H9 (cell line): ENCODE data around the gene COMT. TPM values are rescaled to one million over a fixed set of nuclear protein-coding genes. Genes with fewer than 3 reads are reported as not detected.

ENCODE experiments used
- DNase-seq: peaks from one replicate; pipeline ENCODE4 v3.0.0-alpha.2; 2017
- H2AFZ ChIP-seq: one replicate; pipeline ENCODE4 v1.6.1; 2013; ENCODE audit warnings: mild to moderate bottlenecking, low read length, control low read depth, moderate library complexity
- H2AK5ac ChIP-seq: 2 replicates; pipeline ENCODE4 v1.6.1; 2013; ENCODE audit warnings: low read length, control low read depth, mixed read lengths; ENCODE audit not compliant: insufficient read length
- H2BK120ac ChIP-seq: one replicate; pipeline ENCODE4 v1.6.1; 2013; ENCODE audit warnings: low read depth, mild to moderate bottlenecking, low read length, control low read depth, inconsistent platforms; ENCODE audit not compliant: poor library complexity, severe bottlenecking
- H2BK12ac ChIP-seq: 2 replicates; pipeline ENCODE4 v1.6.1; 2013; ENCODE audit warnings: low read length, control low read depth, mixed read lengths, low read depth; ENCODE audit not compliant: insufficient read length
- H2BK15ac ChIP-seq: 2 replicates; pipeline ENCODE4 v1.6.1; 2013; ENCODE audit warnings: low read depth, low read length, control low read depth
- H2BK20ac ChIP-seq: one replicate; pipeline ENCODE4 v1.6.1; 2013; ENCODE audit warnings: low read depth, mild to moderate bottlenecking, low read length, control low read depth, inconsistent platforms; ENCODE audit not compliant: poor library complexity, severe bottlenecking
- H2BK5ac ChIP-seq: 2 replicates; pipeline ENCODE4 v1.6.1; 2013; ENCODE audit warnings: low read length, control low read depth, mixed read lengths; ENCODE audit not compliant: insufficient read length
- H3K14ac ChIP-seq: 2 replicates; pipeline ENCODE4 v1.6.1; 2013; ENCODE audit warnings: low read length, control low read depth; ENCODE audit not compliant: insufficient read depth
- H3K18ac ChIP-seq: 2 replicates; pipeline ENCODE4 v1.6.1; 2013; ENCODE audit warnings: low read depth, mild to moderate bottlenecking, mixed read lengths, low read length, control low read depth; ENCODE audit not compliant: insufficient read length
- H3K23ac ChIP-seq: 2 replicates; pipeline ENCODE4 v1.6.1; 2013; ENCODE audit warnings: low read length, control low read depth, mixed read lengths, low read depth; ENCODE audit not compliant: insufficient read length
- H3K23me2 ChIP-seq: 2 replicates; pipeline ENCODE4 v1.6.1; 2013; ENCODE audit warnings: low read depth, mild to moderate bottlenecking, mixed read lengths, low read length, control low read depth; ENCODE audit not compliant: insufficient read length, poor library complexity, severe bottlenecking
- H3K27ac ChIP-seq: 2 replicates; pipeline ENCODE4 v1.5.1; 2013; ENCODE audit warnings: low read length, control low read depth, mixed read lengths, low read depth; ENCODE audit not compliant: insufficient read length
- H3K27me3 ChIP-seq: 2 replicates; pipeline ENCODE4 v1.6.1; 2013; ENCODE audit warnings: low read length, control low read depth, inconsistent platforms; ENCODE audit not compliant: insufficient read depth
- H3K4ac ChIP-seq: 2 replicates; pipeline ENCODE4 v1.6.1; 2013; ENCODE audit warnings: low read depth, mild to moderate bottlenecking, control low read depth, inconsistent platforms, low read length, moderate library complexity
- H3K4me1 ChIP-seq: 2 replicates; pipeline ENCODE4 v1.6.1; 2013; ENCODE audit warnings: low read length, control low read depth, inconsistent platforms; ENCODE audit not compliant: insufficient read depth
- H3K4me2 ChIP-seq: 2 replicates; pipeline ENCODE4 v1.6.1; 2013; ENCODE audit warnings: low read length, control low read depth, mixed read lengths; ENCODE audit not compliant: insufficient read length, insufficient read depth
- H3K56ac ChIP-seq: 2 replicates; pipeline ENCODE4 v1.6.1; 2013; ENCODE audit warnings: low read depth, mild to moderate bottlenecking, mixed read lengths, low read length, control low read depth; ENCODE audit not compliant: insufficient read length
- H3K79me1 ChIP-seq: 2 replicates; pipeline ENCODE4 v1.6.1; 2013; ENCODE audit warnings: low read depth, mild to moderate bottlenecking, moderate library complexity, low read length, control low read depth, inconsistent platforms; ENCODE audit not compliant: insufficient read depth, poor library complexity, severe bottlenecking
- H3K79me2 ChIP-seq: 2 replicates; pipeline ENCODE4 v1.6.1; 2013; ENCODE audit warnings: low read length, control low read depth, inconsistent platforms; ENCODE audit not compliant: insufficient read depth
- H3K9ac ChIP-seq: 2 replicates; pipeline ENCODE4 v1.6.1; 2013; ENCODE audit warnings: low read length, control low read depth, mixed read lengths; ENCODE audit not compliant: insufficient read length; ENCODE audit errors: extremely low read depth
- H3K9me3 ChIP-seq: one replicate; pipeline ENCODE4 v1.6.1; 2013; ENCODE audit warnings: low read depth, low read length, inconsistent platforms; ENCODE audit not compliant: control insufficient read depth
- H3T11ph ChIP-seq: one replicate; pipeline ENCODE4 v1.6.1; 2013; ENCODE audit warnings: mild to moderate bottlenecking, low read length, control low read depth, inconsistent platforms
- H4K20me1 ChIP-seq: one replicate; pipeline ENCODE4 v1.6.1; 2013; ENCODE audit not compliant: control insufficient read depth, insufficient read length, insufficient read depth
- H4K5ac ChIP-seq: 2 replicates; pipeline ENCODE4 v1.6.1; 2013; ENCODE audit warnings: low read depth, mild to moderate bottlenecking, mixed read lengths, low read length, control low read depth; ENCODE audit not compliant: insufficient read length
- H4K8ac ChIP-seq: replicated peaks from 2 replicates; pipeline ENCODE4 v1.6.1; 2013; ENCODE audit warnings: low read length, control low read depth, mixed read lengths, low read depth; ENCODE audit not compliant: insufficient read length
- H4K91ac ChIP-seq: 2 replicates; pipeline ENCODE4 v1.6.1; 2013; ENCODE audit warnings: low read depth, mild to moderate bottlenecking, moderate library complexity, mixed read lengths, low read length, control low read depth; ENCODE audit not compliant: insufficient read length
- H3K27ac Mint-ChIP-seq, 3 experiments: 2 replicates in 2 of 3; 3 replicates in 1 of 3; pipeline ENCODE4 v1.8.0; 2020 to 2021; ENCODE audit warnings: mixed read lengths in 3 of 3, mild to moderate bottlenecking in 1 of 3, moderate library complexity in 1 of 3
- H3K27me3 Mint-ChIP-seq: 2 replicates; pipeline ENCODE4 v1.8.0; 2021; ENCODE audit warnings: low read depth, mild to moderate bottlenecking, moderate library complexity, mixed read lengths
- H3K36me3 Mint-ChIP-seq, 3 experiments: 2 replicates in 2 of 3; 3 replicates in 1 of 3; pipeline ENCODE4 v1.8.0; 2020 to 2021; ENCODE audit warnings: low read depth in 3 of 3, mixed read lengths in 3 of 3; ENCODE audit not compliant: insufficient read depth in 1 of 3
- H3K4me1 Mint-ChIP-seq, 2 experiments: 2 replicates each; pipeline ENCODE4 v1.8.0; 2020; ENCODE audit warnings: mixed read lengths in 2 of 2
- H3K4me3 Mint-ChIP-seq, 2 experiments: 2 replicates in 1 of 2; 3 replicates in 1 of 2; pipeline ENCODE4 v1.8.0; 2020 to 2021; ENCODE audit warnings: mild to moderate bottlenecking in 2 of 2, mixed read lengths in 2 of 2, moderate library complexity in 1 of 2
- H3K9me3 Mint-ChIP-seq, 2 experiments: 2 replicates in 1 of 2; 3 replicates in 1 of 2; pipeline ENCODE4 v1.8.0; 2020; ENCODE audit warnings: mild to moderate bottlenecking in 2 of 2, mixed read lengths in 2 of 2, moderate library complexity in 1 of 2
- WGBS: extraction: QIAGEN DNeasy Blood & Tissue Kit; methylation state at CpG from one replicate; pipeline ENCODE4 v1.1.7; 2013; ENCODE audit warnings: missing lambda C conversion rate, low lambda C conversion rate, mixed read lengths; ENCODE audit not compliant: insufficient read length; ENCODE audit errors: extremely low coverage; 5-methylcytosine and 5-hydroxymethylcytosine counted together
- total RNA-seq: library from RNA; stranded (reverse); gene quantifications from 2 replicates; pipeline ENCODE4 v1.2.1, GENCODE V29; 2021
- TF ChIP-seq, protein P1 (sequence below): fragments of 200-600 bp; sonication (generic); conservative IDR thresholded peaks from 3 replicates; pipeline ENCODE4 v1.8.0; 2021; ENCODE audit warnings: antibody characterized with exemption, mild to moderate bottlenecking

Gene COMT
- total RNA-seq, 1 experiment from 2014 or later: 42.2 TPM

DNA sequence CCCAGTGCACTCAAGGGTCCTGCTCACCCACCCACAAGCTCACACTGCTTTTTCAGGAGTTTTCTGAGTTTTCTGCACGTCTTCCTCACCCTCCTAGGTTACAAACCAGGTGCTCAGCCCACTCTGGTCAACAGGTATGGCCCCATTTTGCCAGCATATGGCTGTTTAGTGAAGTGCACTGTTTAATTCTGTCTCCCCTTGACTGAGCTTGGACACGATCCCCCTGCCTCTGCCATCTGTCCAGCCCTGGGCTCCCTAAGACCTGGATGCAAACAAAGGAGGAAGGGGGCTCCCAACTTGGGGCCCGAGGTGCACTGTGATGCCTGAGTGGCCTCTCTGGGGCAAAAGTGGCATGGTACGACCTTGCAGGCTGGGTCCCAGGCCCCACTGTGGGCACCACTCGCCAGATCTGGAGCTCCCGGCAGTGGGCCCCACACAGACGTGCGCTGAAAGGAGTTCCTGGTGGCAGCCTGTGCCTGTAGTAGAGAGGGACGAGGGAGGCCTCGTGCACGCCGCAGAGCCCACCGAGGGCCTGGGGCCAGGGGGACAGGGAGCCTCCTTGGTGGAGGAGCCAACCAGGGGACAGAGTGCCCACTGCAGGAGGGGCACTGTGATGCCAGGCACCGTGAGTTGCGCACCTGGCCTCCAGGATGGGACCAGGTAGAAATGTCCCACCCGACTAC, 37.3 kb upstream of the COMT start:
- no peaks in the 10 kb centered on the region for H3K27me3 ChIP-seq
- no peaks in the 10 kb centered on the region; a peak in 1 of 5 replicates for H3K9me3 Mint-ChIP-seq
- no peak overlapping the region for H3K4ac ChIP-seq
- no peaks in the 10 kb centered on the region; the same call in 1 of the 2 replicates for H3K4me1 ChIP-seq
- no peak overlapping the region for H2BK15ac ChIP-seq
- peaks cover 10 to 18% of the 10 kb centered on the region in 2 experiments for H3K4me1 Mint-ChIP-seq
- no peak overlapping the region for H2BK5ac ChIP-seq
- H4K91ac ChIP-seq: no peak overlapping the region
- peak overlapping the region in 1 of 3 experiments; percentile 73; a peak in 1 of 7 replicates for H3K27ac Mint-ChIP-seq
- no peak overlapping the region; the same call in 1 of the 2 replicates for H3K14ac ChIP-seq
- H3K23ac ChIP-seq: no peak overlapping the region
- DNase-seq: no peak
- no peaks in the 10 kb centered on the region for H3K23me2 ChIP-seq
- TF ChIP-seq, protein P1, sequence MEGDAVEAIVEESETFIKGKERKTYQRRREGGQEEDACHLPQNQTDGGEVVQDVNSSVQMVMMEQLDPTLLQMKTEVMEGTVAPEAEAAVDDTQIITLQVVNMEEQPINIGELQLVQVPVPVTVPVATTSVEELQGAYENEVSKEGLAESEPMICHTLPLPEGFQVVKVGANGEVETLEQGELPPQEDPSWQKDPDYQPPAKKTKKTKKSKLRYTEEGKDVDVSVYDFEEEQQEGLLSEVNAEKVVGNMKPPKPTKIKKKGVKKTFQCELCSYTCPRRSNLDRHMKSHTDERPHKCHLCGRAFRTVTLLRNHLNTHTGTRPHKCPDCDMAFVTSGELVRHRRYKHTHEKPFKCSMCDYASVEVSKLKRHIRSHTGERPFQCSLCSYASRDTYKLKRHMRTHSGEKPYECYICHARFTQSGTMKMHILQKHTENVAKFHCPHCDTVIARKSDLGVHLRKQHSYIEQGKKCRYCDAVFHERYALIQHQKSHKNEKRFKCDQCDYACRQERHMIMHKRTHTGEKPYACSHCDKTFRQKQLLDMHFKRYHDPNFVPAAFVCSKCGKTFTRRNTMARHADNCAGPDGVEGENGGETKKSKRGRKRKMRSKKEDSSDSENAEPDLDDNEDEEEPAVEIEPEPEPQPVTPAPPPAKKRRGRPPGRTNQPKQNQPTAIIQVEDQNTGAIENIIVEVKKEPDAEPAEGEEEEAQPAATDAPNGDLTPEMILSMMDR: no peak
- H3K27me3 Mint-ChIP-seq: no peaks in the 10 kb centered on the region; the same call in 1 of the 2 replicates
- H3K9me3 ChIP-seq: no peaks in the 10 kb centered on the region
- no peak overlapping the region for H2AK5ac ChIP-seq
- WGBS: no CpG with 5 or more reads among the region's 16 CpGs
- H3K36me3 Mint-ChIP-seq: no peaks in the 10 kb centered on the region; a peak in 1 of 7 replicates
- no peaks in the 10 kb centered on the region for H3K79me2 ChIP-seq
- H4K5ac ChIP-seq: no peak overlapping the region
- no peak overlapping the region for H2BK120ac ChIP-seq
- H3K4me2 ChIP-seq: no peak overlapping the region
- H3K18ac ChIP-seq: no peak overlapping the region
- no peak overlapping the region for H3K56ac ChIP-seq
- H2BK20ac ChIP-seq: no peak overlapping the region
- H3K4me3 Mint-ChIP-seq: no peak overlapping the region
- no peaks in the 10 kb centered on the region for H4K20me1 ChIP-seq
- no peak overlapping the region for H2BK12ac ChIP-seq
- no peak overlapping the region for H4K8ac ChIP-seq
- H3K9ac ChIP-seq: no peak overlapping the region
- no peak overlapping the region for H3K27ac ChIP-seq
- no peaks in the 10 kb centered on the region for H3K79me1 ChIP-seq
- no peak overlapping the region for H3T11ph ChIP-seq
- H2AFZ ChIP-seq: no peak overlapping the region
